Anterior cingulate cortex (tissue), 58 donors: ENCODE measurements around the gene IER3IP1.
"Not testable (repeated sequence)": the region's sequence is repeated elsewhere in the genome, so short reads cannot be mapped to it uniquely, and the experiment has no call there.

Experiments used
- DNase-seq, 58 donors: peaks; one replicate each; lab custom pipeline; 2025; lab: John Stamatoyannopoulos, UW

Gene IER3IP1

GRCh38 chr18:47175898-47176575 is at the start of gene IER3IP1:
Gene IER3IP1 (minus strand): TSS chr18:47176364. CDS start chr18:47176277, 87 bp downstream.
- DNase-seq: peak; percentile 29 to 90 (median 82)

DNA sequence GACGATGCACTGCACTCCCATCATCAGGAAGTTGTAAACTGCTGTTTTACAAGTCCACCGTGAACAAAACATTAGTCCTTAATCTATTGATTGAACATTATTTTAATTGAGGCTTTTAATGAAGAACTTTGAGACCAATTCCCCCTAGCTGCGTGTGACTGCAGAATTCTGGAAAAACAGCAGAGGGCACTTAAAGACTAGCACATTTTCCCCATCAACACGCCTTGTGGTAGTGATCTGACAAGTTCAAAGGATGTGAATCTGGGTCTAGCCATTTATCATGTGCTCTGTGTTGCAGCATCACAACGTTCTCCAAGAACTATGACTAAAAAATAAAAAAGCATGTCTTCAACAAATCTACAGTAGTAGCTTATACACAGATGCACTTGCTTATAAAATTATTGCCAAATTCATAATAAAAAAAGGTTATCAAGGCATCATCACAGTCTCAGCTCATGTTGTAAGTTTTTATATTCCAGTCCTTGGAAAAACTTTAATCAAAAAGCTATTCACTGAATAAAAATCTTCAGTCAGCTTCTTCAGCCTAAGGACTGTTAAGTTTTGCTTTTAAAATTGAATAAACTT is 39.5 kb upstream of the IER3IP1 start:
- DNase-seq: peak in 26 of 58 donors; percentile 1 to 47 (median 8)

DNA sequence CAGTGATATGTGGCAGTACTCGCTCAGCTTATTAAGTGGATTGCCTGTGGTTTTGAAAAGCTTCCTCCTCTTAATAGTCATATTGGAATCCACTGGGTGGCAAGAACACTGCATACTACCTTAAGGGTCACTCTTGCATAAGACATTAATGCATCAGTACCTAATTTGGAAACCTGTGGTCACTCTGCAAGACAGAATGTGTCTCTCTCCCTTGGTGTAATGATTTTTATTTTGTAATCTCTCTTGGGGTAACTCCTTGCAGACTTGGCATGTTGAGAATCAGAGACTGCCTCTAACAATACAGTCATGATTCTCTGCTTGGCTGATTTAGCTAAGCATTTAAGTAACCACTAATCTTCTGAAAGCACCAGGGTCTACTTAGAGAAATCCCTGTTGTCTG is 33.0 kb upstream of the IER3IP1 start:
- no peak for DNase-seq

DNA sequence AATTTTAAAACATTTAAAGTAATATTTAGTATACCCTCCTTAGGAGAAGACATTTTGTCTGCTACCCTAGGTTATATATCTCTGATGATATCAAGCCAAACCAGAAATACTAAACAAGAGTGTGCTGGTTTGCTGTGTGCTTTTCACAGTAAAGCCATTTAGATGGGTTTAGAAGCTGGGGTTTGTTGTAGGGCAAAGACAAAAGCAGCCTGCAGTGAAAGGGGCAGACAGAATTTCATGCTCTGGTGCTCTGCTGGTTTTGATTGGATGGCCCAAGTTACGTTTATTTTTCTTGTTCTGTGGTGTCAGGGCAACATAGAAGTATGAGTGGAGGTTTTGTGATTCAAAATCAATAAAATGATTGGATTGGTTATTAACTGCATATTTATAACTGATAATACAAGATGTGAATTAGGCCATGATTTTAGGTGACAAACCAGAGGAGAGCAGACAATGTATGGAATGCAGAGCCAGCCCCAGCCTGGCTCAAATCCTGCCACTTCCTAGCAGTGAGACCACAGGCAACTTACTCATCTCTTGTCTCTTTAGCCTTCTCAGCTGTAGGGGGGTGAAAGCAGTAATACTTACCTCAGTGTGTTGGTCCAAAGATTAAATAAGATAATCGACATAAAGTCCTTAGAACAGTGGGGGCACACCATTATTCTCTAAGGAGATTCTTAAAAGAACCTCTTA is 30.9 kb upstream of the IER3IP1 start:
- no peak for DNase-seq

DNA sequence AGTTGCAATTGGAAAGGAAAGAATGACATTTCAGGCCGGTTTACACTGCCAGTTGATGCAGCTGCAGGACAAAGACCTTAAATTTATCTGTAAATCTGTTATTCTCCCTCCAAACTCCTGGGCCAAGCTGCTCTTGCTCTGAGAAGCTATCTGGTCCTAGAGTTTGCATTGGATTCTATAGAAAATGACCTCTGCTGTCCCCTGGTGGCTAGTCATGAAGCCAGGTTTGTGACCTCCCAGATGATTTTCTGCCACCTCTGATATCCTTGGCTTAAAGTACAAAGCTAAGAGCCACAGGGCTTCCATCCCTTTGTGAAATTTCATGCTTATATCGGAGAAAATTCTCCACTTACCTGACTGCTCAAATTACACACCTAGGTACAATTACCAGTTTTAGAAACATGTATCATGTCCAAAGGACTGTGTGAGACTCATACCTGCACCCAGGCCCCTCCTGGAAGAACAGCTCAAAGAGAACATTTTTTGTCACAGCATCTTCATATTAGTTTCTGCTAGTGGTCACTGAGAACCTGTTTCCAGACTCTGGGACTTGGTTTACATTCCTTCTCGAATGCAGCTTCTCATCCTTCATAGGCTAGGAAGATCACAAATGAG is 28.9 kb upstream of the IER3IP1 start:
- DNase-seq: peak in 11 of 58 donors; percentile 1 to 9 (median 3)

DNA sequence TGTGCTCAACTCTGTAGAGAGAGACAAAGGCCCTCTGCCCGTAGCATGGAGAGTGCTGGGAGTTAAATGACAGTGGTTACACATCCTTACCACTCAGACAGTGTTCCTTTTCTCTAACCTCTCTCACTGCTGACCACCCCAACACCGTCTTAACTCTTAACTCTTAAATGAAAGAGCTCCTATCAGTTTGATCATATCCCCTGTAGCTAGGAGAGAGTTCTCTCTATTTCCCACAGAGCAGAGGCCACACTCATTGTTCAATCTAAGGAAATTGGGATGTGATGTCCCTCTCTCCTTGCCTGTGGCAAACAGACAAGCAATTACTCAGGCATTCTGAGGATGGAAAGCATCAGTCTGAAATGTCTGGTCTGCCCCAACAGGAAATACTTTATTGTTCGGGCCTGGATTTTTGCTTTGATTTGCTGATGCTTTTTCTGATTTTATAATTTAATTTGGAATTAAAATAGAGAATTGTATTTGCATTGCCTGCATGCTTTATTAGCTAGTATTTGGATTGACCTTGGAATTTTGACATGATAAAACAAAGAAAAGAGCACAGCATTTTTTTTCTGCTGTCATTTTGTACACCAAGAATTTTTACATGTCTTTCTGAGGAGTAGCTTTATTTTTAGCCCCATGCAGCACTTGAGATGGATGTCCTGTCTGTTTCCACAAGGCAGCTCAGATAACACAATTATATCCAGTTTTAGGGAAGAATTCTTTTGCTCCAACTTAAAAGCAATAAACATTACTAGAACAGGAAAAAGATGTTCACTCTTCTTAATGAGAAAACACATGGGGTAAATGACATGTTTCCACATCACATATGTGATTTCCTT is 27.7 kb upstream of the IER3IP1 start:
- DNase-seq: no peak

DNA sequence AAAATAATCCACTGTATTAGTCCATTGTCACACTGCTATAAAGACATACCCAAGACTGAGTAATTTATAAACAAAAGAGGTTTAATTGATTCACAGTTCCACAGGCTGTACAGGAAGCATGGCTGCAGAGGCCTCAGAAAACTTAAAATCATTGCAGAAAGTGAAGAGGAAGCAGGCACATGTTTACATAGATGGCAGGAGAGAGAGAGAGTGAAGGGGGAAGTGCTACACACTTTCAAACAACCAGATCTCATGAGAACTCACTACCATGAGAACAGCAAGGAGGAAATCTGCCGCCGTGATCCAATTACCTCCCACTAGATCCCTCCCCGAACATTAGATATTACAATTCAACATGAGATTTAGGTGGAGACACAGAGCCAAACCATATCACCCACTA is 19.8 kb upstream of the IER3IP1 start:
- not testable (repeated sequence) for DNase-seq

- DNase-seq: no peak
These were observed 15.8 kb upstream of the IER3IP1 start for GRCh38 chr18:47191961-47192360.

- no peak for DNase-seq
These were observed 11.6 kb upstream of the IER3IP1 start for GRCh38 chr18:47187721-47188120.

DNA sequence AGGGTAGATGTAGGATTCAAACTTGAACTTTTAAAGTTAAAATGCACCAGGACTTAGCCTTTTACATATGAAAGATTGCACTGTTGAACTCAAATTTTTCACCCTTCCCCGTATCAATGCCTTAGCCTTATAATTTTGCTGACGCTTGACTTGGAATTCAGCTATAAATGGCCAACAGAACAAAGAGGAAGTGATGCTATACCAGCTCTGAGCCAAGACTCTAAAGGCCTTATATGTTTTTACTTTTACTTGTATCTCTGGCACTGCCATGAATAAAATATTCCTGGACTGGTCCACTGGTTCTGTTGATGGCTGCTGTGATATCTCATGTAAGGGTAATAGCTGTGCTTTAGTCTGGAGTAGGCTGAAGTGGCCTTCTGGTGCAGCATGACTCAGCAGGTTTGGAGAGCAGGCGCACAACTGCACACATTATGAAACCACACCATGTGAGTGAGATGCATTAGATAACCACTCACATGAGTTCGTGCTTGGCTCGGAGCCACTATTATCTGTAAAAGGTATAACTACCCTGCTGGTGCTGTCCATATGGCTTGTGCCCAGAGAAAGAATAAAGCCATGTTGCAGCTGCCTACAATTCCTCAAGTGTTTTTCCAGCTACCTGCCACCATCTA is 8.4 kb upstream of the IER3IP1 start:
- no peak for DNase-seq

GRCh38 chr18:47182156-47182555 is 6.0 kb upstream of the IER3IP1 start:
- not testable (repeated sequence) for DNase-seq

DNA sequence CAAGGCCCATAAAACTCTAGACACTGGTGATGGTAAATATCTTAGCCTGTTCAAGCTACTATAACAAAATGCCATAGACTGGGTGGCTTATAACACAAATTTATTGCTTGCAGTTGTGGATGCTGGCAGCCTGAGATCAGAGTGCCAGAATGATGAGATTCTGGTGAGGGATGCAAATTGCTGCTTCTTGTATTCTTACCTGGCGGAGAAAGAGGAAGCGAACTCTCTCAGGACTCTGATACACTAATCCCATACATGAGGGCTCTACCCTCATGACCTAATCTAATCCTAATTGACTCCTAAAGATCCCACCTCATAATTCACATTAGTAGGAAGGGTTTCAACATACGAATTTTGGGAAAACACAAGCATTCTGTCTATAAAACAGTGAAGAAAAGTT is 4.6 kb upstream of the IER3IP1 start:
- DNase-seq: no peak

DNA sequence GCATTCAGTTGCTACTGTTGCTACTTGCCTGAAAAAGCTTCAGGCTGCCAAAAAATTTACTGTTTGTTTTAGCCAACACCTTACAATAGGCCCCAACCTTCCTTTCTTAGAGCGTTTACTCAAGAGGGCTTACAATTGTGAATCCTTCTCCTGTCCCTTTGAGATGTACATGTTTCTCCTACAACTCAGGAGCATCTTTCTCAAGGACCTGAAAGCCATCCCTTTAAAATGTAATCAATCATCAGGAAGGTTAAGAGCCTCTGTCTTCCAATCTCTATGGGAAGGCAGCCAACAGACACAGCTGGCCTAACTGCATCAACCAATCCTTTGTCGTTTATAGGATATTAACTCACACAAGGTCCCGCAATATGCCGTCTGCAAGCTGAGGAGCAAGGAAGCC is 3.4 kb upstream of the IER3IP1 start:
- DNase-seq: no peak

DNA sequence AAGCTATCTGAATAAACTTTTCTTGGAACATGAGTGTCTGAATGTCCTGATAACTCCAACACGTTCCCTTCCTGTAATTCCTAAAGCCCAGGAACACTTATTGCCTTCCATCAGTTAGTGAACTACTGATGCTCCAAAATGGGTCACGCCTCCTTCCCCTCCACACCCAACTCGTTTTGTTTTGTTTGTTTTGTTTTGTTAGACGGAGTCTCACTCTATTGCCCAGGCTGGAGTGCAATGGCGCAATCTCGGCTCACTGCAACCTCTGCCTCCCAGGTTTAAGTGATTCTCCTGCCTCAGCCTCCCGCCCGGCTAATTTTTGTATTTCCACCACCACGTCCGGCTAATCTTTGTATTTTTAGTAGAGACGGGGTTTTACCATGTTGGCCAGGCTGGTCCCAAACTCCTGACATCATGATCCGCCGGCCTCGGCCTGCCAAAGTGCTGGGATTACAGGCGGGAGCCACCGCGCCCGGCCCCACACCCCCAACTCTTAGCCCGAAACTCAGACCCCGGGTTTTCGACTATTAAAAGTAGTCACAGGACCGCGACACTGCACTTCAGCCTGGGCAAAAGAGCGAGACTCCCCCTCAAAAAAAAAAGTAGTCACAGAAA is 774 bp downstream of the IER3IP1 start:
- DNase-seq: peak in 1 of 58 donors; percentile 14

DNA sequence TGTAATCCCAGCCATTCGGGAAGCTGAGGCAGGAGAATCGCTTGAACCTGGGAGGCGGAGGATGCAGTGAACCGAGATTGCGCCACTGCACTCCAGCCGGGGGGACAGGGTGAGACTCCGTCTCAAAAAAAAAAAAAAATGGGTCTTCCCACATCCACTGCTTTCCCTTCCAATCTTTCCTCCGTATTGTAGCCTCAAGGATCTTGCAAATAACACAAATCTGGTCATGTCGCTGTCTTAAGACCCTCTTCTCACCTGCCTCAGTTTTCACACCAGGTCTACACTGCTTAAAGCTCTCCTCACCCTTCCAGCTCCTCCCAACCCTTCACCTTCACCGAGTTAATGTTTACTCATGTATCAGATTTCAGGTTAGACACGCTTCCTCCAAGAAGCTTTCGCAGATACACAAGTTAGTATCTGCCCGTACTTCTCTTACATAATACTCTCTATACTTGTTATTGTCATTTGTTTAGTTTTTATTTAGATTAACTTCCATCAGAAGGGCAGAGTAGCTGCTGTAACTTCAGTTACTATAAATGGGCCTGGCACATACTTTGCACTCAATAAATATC is 1.5 kb downstream of the IER3IP1 start:
- DNase-seq: no peak

DNA sequence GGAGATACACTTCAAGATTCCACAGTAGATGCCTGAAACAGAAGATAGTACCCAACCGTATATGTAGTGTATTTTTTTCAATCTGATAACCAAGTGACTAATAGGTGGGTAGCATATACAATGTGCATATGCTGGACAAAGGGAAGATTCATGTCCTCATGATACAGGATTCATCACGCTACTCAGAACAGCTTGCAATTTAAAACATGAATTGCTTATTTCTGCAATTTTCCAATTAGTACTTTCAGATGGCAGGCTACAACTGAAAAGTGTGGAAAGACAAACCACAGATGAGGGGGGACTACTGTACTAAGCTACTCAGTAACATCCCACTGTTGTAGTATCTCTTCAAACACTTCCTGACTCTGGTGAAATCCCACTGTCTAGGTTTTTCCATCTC is 3.7 kb downstream of the IER3IP1 start:
- DNase-seq: no peak

DNA sequence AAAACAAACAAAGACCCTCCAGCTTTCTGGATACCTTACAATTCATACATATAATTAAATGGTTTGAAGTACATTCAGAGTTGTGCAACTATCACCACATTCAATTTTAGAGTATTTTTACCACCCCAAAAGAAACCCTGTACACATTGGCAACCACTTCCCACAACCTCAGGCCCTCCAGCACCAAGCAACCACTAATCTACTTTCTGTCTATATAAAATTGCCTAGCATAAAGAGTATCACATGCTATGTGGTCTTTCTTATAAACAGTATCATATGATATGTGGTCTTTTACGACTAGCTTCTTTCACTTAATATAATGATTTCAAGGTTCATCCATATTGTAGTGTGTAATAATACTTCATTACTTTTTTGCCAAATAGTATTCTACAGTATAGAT is 7.3 kb downstream of the IER3IP1 start:
- DNase-seq: no peak

DNA sequence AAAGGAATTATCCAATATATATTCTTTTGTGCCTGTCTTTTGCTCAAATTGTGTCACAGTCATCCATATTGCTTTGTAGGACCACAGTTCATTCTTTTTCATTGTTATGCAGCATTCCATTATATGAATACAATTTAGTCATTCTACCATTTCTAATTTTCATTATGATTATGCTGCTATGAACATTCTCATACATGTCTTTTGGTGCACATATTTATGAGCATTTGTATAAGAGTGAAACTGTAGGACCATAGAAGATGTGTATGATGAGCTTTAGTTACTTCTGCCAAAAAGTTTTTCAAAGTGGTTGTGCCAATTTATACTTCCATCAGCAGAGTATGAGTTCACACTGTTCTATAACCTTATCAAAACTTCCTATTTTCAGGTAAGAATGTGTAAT is 7.7 kb downstream of the IER3IP1 start:
- DNase-seq: no peak

- DNase-seq: no peak
These were observed 9.9 kb downstream of the IER3IP1 start for GRCh38 chr18:47166294-47166693.
